ENCODE measurements around the gene CALD1.

CALD1 gene

DNA sequence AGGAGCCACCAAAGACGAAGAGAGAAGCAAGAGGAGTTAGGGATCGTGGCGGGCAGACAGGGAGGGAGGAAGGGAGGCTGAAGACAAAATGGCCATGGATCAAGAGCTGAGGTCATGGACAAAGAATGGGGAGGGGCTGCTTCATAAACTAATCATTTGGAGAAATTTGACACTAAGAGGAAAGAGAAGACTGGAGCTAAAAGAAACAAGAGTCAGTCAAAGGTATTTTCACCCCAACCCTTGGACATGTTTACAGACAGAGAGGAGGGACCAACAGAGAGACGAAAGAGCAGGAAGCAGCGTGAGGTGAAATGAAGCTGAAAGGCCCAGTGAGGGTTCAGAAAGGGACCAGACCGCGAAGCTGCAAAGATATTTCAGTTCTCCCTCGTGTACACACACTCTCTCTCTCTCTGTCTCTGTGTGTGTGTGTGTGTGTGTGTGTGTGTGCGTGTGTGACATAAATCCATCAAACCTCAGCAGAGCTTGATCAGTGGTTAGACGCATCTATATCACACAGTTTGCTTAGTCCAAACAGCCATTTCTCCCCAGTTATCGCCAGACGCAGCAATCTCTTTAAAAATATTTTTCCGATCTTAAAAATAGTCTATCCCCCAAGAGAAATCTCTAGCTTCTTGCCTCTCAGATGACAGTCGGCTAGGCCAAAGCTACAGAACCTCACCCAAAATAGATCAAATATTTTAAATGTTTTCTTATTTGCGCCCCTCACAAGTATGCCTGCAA, 12.5 kb upstream of the CALD1 start:
- Mint-ChIP-seq H3K9me3 (no peaks in the 10 kb centered on the region), H3K27me3 (ENCODE audit: low read depth) (peaks cover 4% of the 10 kb centered on the region), H3K4me1 (peaks cover 32% of the 10 kb centered on the region), H3K36me3 (ENCODE audit: low read depth) (no peaks in the 10 kb centered on the region), H3K27ac (peak overlapping the region; percentile 68 to 81 (median 71)), H3K4me3 (no peak overlapping the region)
- TF ChIP-seq, protein P1, sequence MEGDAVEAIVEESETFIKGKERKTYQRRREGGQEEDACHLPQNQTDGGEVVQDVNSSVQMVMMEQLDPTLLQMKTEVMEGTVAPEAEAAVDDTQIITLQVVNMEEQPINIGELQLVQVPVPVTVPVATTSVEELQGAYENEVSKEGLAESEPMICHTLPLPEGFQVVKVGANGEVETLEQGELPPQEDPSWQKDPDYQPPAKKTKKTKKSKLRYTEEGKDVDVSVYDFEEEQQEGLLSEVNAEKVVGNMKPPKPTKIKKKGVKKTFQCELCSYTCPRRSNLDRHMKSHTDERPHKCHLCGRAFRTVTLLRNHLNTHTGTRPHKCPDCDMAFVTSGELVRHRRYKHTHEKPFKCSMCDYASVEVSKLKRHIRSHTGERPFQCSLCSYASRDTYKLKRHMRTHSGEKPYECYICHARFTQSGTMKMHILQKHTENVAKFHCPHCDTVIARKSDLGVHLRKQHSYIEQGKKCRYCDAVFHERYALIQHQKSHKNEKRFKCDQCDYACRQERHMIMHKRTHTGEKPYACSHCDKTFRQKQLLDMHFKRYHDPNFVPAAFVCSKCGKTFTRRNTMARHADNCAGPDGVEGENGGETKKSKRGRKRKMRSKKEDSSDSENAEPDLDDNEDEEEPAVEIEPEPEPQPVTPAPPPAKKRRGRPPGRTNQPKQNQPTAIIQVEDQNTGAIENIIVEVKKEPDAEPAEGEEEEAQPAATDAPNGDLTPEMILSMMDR (IDR thresholded peaks at IDR 0.05; ENCODE audit: unreplicated experiment in 3 of 3) = no peak

DNA sequence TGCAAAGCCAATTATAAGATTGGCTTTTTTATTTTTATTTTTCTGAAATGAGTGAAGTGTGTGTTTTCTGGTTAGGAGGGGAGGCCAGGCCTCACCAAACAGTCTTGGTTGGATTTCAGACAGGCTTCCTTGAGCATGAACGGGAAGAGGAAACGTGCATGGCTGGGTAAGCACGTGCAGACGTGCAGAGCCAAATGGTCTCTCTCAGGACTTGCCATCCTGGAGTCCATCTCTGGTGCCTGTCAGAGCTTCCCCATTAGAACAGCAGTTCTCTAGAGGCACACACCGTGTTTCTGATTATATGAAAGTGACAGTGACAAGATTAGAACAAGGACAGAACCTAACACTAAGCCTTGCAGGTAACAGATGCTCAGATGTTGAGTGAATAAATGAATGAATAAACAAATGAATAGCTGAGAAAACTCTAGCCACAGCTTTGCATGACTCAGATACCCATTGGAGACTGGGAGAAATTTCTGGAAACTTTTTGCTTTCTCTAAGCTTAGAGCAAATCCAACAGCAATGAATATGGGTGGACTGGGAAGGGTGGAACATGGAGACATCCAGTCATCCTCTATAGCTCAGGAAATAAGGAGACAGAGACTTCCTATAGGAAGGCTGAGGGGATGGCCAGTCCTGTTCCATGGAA, 11.8 kb upstream of the CALD1 start:
- TF ChIP-seq, protein P1 (IDR thresholded peaks at IDR 0.05; ENCODE audit: unreplicated experiment in 3 of 3) = no peak
- no peaks in the 10 kb centered on the region for H3K36me3 Mint-ChIP-seq (ENCODE audit: low read depth)
- H3K4me1 Mint-ChIP-seq = peaks cover 32% of the 10 kb centered on the region
- peak overlapping the region; percentile 68 to 81 (median 71) for H3K27ac Mint-ChIP-seq
- peaks cover 4% of the 10 kb centered on the region for H3K27me3 Mint-ChIP-seq (ENCODE audit: low read depth)
- no peak overlapping the region for H3K4me3 Mint-ChIP-seq
- H3K9me3 Mint-ChIP-seq = no peaks in the 10 kb centered on the region

DNA sequence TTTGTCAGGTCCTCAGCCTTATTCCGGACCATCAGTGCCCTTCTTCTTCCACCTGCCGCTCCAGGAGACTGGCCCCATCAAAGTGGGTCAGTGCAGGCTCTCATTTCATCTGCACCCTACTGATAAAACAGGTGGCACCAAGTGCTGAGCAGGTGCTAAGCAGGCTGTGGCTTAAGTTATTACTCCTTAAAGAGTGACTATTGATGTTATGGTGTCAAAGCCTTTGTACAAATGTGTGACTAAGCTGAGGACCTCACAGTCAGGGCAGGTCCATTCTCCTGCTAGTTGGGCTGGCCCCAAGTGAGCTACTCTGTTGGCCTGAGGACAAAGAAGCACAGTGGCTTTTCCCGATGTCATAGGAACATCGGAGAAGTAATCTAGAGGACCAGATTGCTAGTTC, 11.2 kb upstream of the CALD1 start:
- TF ChIP-seq, protein P1 (IDR thresholded peaks at IDR 0.05; ENCODE audit: unreplicated experiment in 3 of 3) = no peak
- H3K36me3 Mint-ChIP-seq (ENCODE audit: low read depth) = no peaks in the 10 kb centered on the region
- peaks cover 32% of the 10 kb centered on the region for H3K4me1 Mint-ChIP-seq
- no peak overlapping the region for H3K27ac Mint-ChIP-seq
- H3K27me3 Mint-ChIP-seq (ENCODE audit: low read depth) = peaks cover 4% of the 10 kb centered on the region
- H3K9me3 Mint-ChIP-seq = no peaks in the 10 kb centered on the region
- H3K4me3 Mint-ChIP-seq = no peak overlapping the region

DNA sequence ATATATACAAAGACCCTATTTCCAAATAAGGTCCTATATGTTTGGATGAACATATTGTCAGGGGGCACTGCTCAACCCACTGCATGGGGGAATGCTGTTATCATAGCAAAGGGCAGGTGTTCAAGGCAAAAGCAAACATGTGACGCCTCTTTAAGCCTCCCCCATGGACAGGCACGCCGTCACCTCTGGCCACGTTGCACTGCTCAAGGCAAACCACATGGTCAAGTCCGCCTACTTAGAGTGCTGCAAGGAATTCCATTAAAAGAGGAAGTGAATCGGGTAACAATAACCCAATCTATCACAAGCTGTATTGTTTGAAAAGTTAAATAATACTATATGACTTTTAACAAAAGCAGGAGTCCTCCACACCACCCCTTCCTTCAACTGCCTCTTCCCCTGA, 8.8 kb upstream of the CALD1 start:
- Mint-ChIP-seq H3K27me3 (ENCODE audit: low read depth) (peaks cover 8% of the 10 kb centered on the region), H3K36me3 (ENCODE audit: low read depth) (no peaks in the 10 kb centered on the region), H3K9me3 (no peaks in the 10 kb centered on the region), H3K27ac (no peak overlapping the region), H3K4me3 (no peak overlapping the region), H3K4me1 (peaks cover 24% of the 10 kb centered on the region)
- TF ChIP-seq, protein P1 (IDR thresholded peaks at IDR 0.05; ENCODE audit: unreplicated experiment in 3 of 3) = no peak

DNA sequence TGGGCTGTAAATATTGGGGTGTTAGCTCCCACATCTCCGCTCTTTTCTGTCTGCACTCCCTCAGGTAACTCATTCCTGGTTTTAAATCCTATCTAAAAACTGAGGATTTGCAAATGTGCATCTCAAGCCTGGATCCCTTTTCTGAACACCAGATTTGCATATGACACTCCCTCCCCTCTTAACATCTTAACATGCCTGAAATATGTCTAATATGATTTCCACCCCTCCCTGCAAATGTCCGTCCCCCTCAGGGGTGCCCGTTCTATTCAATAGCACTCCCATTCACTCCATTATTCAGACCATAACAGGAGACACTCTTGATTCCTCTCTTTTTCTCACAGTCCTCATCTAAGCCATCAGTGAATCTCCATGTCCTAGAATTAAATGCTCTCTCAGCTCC, 8.3 kb upstream of the CALD1 start:
- TF ChIP-seq, protein P1 (IDR thresholded peaks at IDR 0.05; ENCODE audit: unreplicated experiment in 3 of 3) = no peak
- peaks cover 8% of the 10 kb centered on the region for H3K27me3 Mint-ChIP-seq (ENCODE audit: low read depth)
- H3K27ac Mint-ChIP-seq = no peak overlapping the region
- no peak overlapping the region for H3K4me3 Mint-ChIP-seq
- peaks cover 24% of the 10 kb centered on the region for H3K4me1 Mint-ChIP-seq
- no peaks in the 10 kb centered on the region for H3K36me3 Mint-ChIP-seq (ENCODE audit: low read depth)
- no peaks in the 10 kb centered on the region for H3K9me3 Mint-ChIP-seq

DNA sequence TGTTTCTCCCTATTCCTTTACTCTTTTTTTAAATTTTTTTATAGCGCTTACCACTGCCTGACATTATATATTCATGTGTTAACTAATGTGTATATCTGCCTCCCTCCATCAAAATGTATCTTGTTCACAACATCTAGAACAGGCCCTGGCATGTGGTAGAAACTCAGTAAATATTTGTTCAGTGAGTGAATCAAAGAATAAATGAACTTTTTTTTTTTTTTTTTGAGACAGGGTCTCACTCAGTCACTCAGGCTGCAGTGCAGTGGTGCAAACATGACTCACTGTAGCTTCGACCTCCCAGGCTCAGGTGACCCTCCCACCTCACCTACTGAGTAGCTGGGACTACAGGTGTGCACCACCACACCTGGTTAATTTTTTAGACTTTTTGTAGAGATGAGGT, 7.5 kb upstream of the CALD1 start:
- no peaks in the 10 kb centered on the region for H3K36me3 Mint-ChIP-seq (ENCODE audit: low read depth)
- no peaks in the 10 kb centered on the region for H3K9me3 Mint-ChIP-seq
- peaks cover 8% of the 10 kb centered on the region for H3K27me3 Mint-ChIP-seq (ENCODE audit: low read depth)
- no peak overlapping the region for H3K27ac Mint-ChIP-seq
- TF ChIP-seq, protein P1 (IDR thresholded peaks at IDR 0.05; ENCODE audit: unreplicated experiment in 3 of 3) = no peak
- no peak overlapping the region for H3K4me3 Mint-ChIP-seq
- peaks cover 16% of the 10 kb centered on the region for H3K4me1 Mint-ChIP-seq
